Epithelial cell of proximal tubule (primary cell): ENCODE measurements around the gene CLEC1A. TPM values are rescaled to one million over a fixed set of nuclear protein-coding genes. Genes with fewer than 3 reads are reported as not detected.

Experiments
- DNase-seq: peaks from one replicate; pipeline ENCODE4 v3.0.0-alpha.2; 2011; ENCODE audit warnings: low read depth
- H3K4me3 ChIP-seq: 2 replicates; pipeline ENCODE4 v1.5.1; 2011; ENCODE audit warnings: low read depth, mild to moderate bottlenecking, low read length
- CTCF ChIP-seq: conservative IDR thresholded peaks from 2 replicates; pipeline ENCODE4 v1.5.1; 2012; ENCODE audit warnings: low read depth, mild to moderate bottlenecking, low read length
- total RNA-seq: library from RNA; depleted of rRNA; stranded (reverse); fragments of >200 nt; gene quantifications from 2 replicates; pipeline ENCODE4 v1.2.3, GENCODE V29; 2015

The CLEC1A gene
- total RNA-seq, 1 donor from 2014 or later, result not detected

- no peak for TF ChIP-seq CTCF
- no peak overlapping the region for H3K4me3 ChIP-seq
- no peak for DNase-seq
Measured at GRCh38 chr12:10025236-10025635, 73.5 kb downstream of the CLEC1A start.

- no peak overlapping the region for H3K4me3 ChIP-seq
- DNase-seq, result no peak
- no peak for TF ChIP-seq CTCF
Measured at GRCh38 chr12:10021342-10021741, 77.4 kb downstream of the CLEC1A start.

Other genes starting within 250 kb of the CLEC1A start
- gene CLEC2B, start 229.6 kb downstream of the CLEC1A start, total RNA-seq, result not detected in 2 replicates
- gene KLRF2, start 217.5 kb downstream of the CLEC1A start, total RNA-seq, result not detected in 2 replicates
- not detected in 2 replicates for gene CLEC2A, start 166.6 kb downstream of the CLEC1A start, total RNA-seq
- not detected in 2 replicates for gene CLEC12A, start 127.6 kb downstream of the CLEC1A start, total RNA-seq
- not detected in 2 replicates for gene CLEC1B, start 99.9 kb downstream of the CLEC1A start, total RNA-seq
- not detected in 2 replicates for gene CLEC12B, start 88.4 kb downstream of the CLEC1A start, total RNA-seq
- gene CLEC9A, start 68.3 kb downstream of the CLEC1A start, total RNA-seq, result not detected in 2 replicates
- gene CLEC7A, start 31.2 kb upstream of the CLEC1A start, total RNA-seq, result not detected in 2 replicates
- not detected in 2 replicates for gene OLR1, start 73.1 kb upstream of the CLEC1A start, total RNA-seq
- gene TMEM52B, start 80.0 kb upstream of the CLEC1A start, total RNA-seq, result 0.43 TPM in 1 of 2 replicates, not detected in the other
- gene GABARAPL1, start 113.9 kb upstream of the CLEC1A start, total RNA-seq, result 20.7 and 42.3 TPM in 2 replicates
- gene KLRD1, start 208.9 kb upstream of the CLEC1A start, total RNA-seq, result not detected in 2 replicates